NCI-H2171 (cell line): ENCODE measurements around the gene TRIM77.
"Not testable (repeated sequence)": the region's sequence is repeated elsewhere in the genome, so short reads cannot be mapped to it uniquely, and the experiment has no call there.

ENCODE experiments used
- DNase-seq: peaks from one replicate; lab custom pipeline; 2025; lab: John Stamatoyannopoulos, UW

Gene TRIM77, protein sequence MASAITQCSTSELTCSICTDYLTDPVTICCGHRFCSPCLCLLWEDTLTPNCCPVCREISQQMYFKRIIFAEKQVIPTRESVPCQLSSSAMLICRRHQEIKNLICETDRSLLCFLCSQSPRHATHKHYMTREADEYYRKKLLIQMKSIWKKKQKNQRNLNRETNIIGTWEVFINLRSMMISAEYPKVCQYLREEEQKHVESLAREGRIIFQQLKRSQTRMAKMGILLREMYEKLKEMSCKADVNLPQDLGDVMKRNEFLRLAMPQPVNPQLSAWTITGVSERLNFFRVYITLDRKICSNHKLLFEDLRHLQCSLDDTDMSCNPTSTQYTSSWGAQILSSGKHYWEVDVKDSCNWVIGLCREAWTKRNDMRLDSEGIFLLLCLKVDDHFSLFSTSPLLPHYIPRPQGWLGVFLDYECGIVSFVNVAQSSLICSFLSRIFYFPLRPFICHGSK

GRCh38 chr11:89709999-89710398 is at the start of gene TRIM77:
Gene TRIM77, plus strand, starts transcription at chr11:89710299. Its CDS starts 0 bp downstream, at chr11:89710299.
- not testable (repeated sequence) for DNase-seq

- DNase-seq, result no peak
Measured at GRCh38 chr11:89667001-89667400, 43.1 kb upstream of the TRIM77 start.

DNA sequence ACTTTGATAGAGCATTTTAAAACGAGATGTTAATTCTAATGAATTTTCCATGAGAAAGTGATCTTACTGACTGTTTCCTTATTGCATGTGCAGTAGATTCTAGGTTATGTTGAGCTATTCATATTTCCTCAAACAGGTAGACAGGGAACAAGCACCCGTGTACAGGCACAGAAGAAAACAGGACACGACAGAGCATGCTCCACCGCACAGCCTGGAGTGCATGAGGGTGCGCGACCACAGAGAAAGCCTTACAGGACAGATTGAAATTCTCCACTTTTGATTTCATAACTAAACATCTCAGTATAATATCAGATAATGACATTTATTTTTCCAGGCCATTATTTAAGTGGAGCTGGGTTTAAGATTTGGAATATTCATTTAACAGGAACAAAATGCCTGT is 41.9 kb upstream of the TRIM77 start:
- not testable (repeated sequence) for DNase-seq

DNA sequence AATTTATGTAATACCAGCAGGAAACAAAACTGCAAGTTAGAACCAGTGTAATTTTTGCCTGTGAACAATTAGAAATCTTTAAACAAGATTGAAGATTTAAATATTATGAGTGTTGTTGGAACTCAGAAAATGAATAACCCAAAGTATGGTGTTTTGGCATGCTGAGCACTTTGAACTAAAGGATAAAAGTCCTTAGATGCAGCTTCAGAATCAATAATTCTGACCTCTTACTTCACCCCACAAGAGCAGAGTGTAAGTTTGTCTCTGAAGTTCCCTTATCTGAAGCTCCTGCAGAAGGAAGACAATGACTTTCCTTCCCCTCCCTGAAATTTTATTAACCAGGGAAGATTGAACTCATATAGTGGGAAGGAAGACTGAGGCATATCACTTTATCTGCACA is 40.5 kb upstream of the TRIM77 start:
- DNase-seq, result not testable (repeated sequence)

DNA sequence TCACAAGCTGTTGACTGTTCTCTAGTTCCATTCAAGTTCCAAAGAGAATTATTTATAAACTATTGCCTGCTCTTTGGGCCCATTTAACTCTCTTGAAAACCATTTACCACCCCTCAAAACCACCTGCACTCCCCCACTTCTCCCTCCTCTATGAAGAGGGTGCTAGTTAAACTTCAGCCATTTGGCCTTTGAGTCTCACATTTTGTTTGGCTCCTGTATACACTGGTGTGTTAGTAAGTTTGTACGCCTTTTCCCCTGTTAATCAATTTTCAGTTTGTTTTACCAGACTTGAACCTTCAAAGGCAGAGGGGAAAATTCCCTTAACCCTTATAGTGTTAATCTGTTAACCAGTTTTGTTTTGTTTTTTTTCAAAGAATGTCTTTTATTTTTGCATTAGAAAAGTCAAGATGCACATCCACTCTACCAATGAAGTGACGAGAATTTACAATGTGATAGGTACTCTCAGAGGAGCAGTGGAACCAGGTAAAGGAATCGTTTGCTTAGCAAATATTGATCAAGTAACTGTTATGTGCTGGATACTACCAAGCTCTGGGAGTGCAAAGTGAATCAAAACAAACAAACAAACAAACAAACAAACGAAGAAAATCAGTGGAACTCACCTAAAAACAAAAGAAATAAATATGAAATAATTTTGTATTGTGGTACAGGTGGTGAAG is 40.0 kb upstream of the TRIM77 start:
- not testable (repeated sequence) for DNase-seq

GRCh38 chr11:89672547-89672946 is 37.6 kb upstream of the TRIM77 start:
- not testable (repeated sequence) for DNase-seq

GRCh38 chr11:89673380-89673779 is 36.7 kb upstream of the TRIM77 start:
- not testable (repeated sequence) for DNase-seq

DNA sequence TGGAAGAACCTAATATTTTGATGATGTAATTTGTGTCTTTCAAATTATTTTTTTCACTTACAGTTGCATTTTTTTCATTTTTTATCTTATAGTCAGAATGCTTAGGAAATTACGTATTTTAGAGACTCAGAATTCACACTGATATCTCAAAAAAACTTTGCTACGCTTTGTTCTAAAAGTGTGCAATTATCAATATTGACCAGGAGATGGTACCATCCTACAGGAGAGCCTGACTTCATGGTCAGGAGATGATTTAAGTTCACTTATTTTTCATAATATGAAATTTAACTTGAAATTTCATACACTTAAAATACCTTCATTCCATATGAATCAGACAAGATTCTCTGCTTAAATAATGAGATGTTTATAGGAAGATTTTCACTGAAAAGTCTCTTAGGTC is 34.7 kb upstream of the TRIM77 start:
- not testable (repeated sequence) for DNase-seq

- not testable (repeated sequence) for DNase-seq
Measured at GRCh38 chr11:89675948-89676347, 34.2 kb upstream of the TRIM77 start.

- DNase-seq, result not testable (repeated sequence)
Measured at GRCh38 chr11:89707080-89707479, 3.0 kb upstream of the TRIM77 start.

DNA sequence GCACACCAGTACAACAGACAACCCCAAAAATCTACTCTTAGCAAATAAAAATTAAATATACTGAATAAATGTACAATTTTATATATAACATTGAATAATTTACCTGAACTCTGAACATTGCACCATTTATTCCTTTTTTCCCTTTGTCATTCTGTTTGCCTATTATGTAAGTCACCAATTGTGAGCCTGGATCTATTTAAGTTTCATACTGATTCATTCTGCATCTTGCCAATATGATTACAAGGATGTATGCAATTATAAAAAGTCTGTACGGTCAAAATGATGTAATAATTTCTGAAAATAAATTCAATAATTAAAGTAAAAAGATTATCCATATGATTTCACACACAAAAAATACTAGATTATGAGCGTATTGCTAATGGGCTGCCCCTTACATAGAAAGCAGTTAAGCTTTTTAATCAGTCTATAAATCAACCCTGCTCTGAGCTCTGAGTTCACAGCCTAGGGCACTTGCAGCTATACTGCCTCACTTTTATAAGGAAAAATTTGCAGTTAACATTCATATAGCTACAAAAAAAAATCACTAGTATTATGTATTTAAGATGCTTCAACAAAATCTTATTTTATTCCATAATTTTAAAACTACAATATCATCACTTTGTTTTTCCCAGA is 14.9 kb downstream of the TRIM77 start:
- DNase-seq, result not testable (repeated sequence)

- DNase-seq, result not testable (repeated sequence)
Measured at GRCh38 chr11:89730215-89730614, 20.1 kb downstream of the TRIM77 start.

DNA sequence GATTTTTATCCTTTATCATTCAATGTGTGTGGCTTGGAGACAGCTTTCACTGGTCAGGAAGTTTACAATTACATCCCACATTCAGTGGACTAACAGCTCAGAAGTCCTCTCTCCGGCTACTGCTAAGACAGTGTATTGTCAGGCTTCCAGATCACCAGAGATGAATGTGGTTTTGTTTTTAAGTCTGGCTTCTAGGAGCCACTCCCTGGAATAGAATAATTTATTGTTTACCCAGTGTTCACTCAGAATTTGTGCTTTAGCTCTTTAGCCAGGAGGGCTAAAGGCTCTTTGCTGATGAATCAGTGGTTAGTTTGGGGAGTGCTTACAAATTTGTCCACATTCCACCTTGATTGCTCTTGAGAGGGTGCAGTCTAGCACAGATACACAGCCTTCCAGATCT is 26.5 kb downstream of the TRIM77 start:
- DNase-seq, result no peak

DNA sequence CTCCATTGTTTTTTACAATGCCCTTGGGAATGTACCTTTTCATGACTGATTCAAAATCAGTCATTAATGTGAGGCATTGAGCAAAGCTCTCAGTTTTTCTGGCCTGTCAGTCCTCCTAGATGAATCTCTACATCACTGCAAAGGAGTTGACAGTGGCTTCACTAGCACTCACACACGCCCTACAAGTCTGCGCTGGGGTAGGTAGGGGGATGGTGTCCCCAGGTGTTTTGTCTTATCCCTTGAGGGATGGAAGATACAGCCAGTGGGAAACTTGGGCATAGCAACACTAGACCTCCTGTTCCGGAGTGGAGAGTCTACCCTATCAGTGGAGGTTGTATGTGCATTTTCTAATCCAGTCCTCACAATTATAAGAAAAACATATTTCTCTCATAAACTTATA is 27.0 kb downstream of the TRIM77 start:
- DNase-seq, result no peak

DNA sequence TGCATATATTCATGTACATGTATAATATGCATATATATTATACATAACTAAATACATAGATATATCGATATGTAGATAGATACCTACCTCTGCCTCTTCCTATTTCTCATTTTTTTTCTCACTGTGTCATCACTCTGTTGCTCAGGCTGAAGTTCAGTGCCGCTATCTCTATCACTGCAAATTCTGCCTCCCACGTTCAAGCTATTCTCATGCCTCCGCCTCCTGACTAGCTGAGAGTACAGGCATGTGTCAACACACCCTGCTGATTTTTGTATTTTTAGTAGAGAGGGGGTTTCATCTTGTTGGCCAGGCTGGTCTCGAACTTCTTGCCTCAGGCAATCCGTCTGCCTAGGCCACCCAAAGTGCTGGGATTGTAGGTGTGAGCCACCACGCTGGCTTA is 31.3 kb downstream of the TRIM77 start:
- DNase-seq, result not testable (repeated sequence)

GRCh38 chr11:89744158-89744557 is 34.1 kb downstream of the TRIM77 start:
- DNase-seq, result not testable (repeated sequence)

GRCh38 chr11:89750822-89751221 is 40.7 kb downstream of the TRIM77 start:
- DNase-seq, result not testable (repeated sequence)
